Mesenchymal stem cell (in vitro differentiated cells and primary cell): ENCODE measurements around the gene CRELD2. TPM values are rescaled to one million over a fixed set of nuclear protein-coding genes. Genes with fewer than 3 reads are reported as not detected.
A peak's percentile ranks its signal among the peaks of the same experiment; 100 is the strongest.

Experiments used
- DNase-seq: peaks from one replicate; pipeline ENCODE4 v3.0.0-alpha.2; 2013
- H2AFZ ChIP-seq: one replicate; pipeline ENCODE4 v1.6.1; 2013; ENCODE audit warnings: low read depth, mild to moderate bottlenecking, control low read depth, inconsistent platforms, low read length, moderate library complexity
- H2AK5ac ChIP-seq: 2 replicates; pipeline ENCODE4 v1.6.1; 2013; ENCODE audit warnings: low read length, moderate library complexity, mild to moderate bottlenecking, inconsistent platforms; ENCODE audit not compliant: severe bottlenecking
- H2BK120ac ChIP-seq: one replicate; pipeline ENCODE4 v1.6.1; 2013; ENCODE audit warnings: low read depth, mild to moderate bottlenecking, inconsistent platforms, low read length, moderate library complexity
- H2BK12ac ChIP-seq, 2 experiments: one replicate each; pipeline ENCODE4 v1.6.1; 2013; ENCODE audit warnings: inconsistent platforms in 2 of 2, low read length in 2 of 2, mild to moderate bottlenecking in 2 of 2, moderate library complexity in 2 of 2, control low read depth in 1 of 2
- H2BK15ac ChIP-seq: one replicate; pipeline ENCODE4 v1.6.1; 2013; ENCODE audit warnings: mild to moderate bottlenecking, low read depth, inconsistent platforms; ENCODE audit not compliant: poor library complexity, severe bottlenecking
- H2BK5ac ChIP-seq: 2 replicates; pipeline ENCODE4 v1.6.1; 2013; ENCODE audit warnings: low read depth, mild to moderate bottlenecking, low read length, control low read depth, inconsistent platforms; ENCODE audit not compliant: poor library complexity, severe bottlenecking
- H3K14ac ChIP-seq, 2 experiments: one replicate each; pipeline ENCODE4 v1.6.1; 2013; ENCODE audit warnings: inconsistent platforms in 2 of 2, low read length in 2 of 2, control low read depth in 1 of 2, mild to moderate bottlenecking in 1 of 2, moderate library complexity in 1 of 2
- H3K18ac ChIP-seq, 2 experiments: one replicate each; pipeline ENCODE4 v1.6.1; 2013; ENCODE audit warnings: inconsistent platforms in 2 of 2, low read length in 2 of 2, control low read depth in 1 of 2, low read depth in 1 of 2, mild to moderate bottlenecking in 1 of 2
- H3K23ac ChIP-seq, 2 experiments: one replicate each; pipeline ENCODE4 v1.6.1; 2013; ENCODE audit warnings: inconsistent platforms in 2 of 2, low read length in 2 of 2, mild to moderate bottlenecking in 2 of 2, moderate library complexity in 2 of 2, control low read depth in 1 of 2
- H3K27ac ChIP-seq: 2 replicates; pipeline ENCODE4 v1.5.1; 2013; ENCODE audit warnings: mild to moderate bottlenecking, moderate library complexity, low read length, control low read depth, inconsistent platforms; ENCODE audit not compliant: poor library complexity, severe bottlenecking
- H3K27me3 ChIP-seq, 2 experiments: 2 replicates each; pipeline versions ENCODE4 v1.6.1 to v1.7.0; 2013; ENCODE audit warnings: low read length in 2 of 2, mild to moderate bottlenecking in 2 of 2, moderate library complexity in 2 of 2, control low read depth in 1 of 2, inconsistent platforms in 1 of 2; ENCODE audit not compliant: control insufficient read depth in 1 of 2, insufficient read depth in 1 of 2
- H3K36me3 ChIP-seq, 2 experiments: 2 replicates each; pipeline versions ENCODE4 v1.6.1 to v1.7.0; 2013; ENCODE audit warnings: low read length in 2 of 2, control low read depth in 1 of 2, inconsistent platforms in 1 of 2, low read depth in 1 of 2, mild to moderate bottlenecking in 1 of 2; ENCODE audit not compliant: insufficient read depth in 2 of 2, control insufficient read depth in 1 of 2
- H3K4ac ChIP-seq, 2 experiments: one replicate each; pipeline ENCODE4 v1.6.1; 2013; ENCODE audit warnings: inconsistent platforms in 2 of 2, low read length in 2 of 2, mild to moderate bottlenecking in 2 of 2, moderate library complexity in 2 of 2, control low read depth in 1 of 2, low read depth in 1 of 2
- H3K4me1 ChIP-seq: 2 replicates; pipeline ENCODE4 v1.6.1; 2013; ENCODE audit warnings: low read depth, low read length, control low read depth; ENCODE audit not compliant: control insufficient read depth, insufficient read depth
- H3K4me2 ChIP-seq: 2 replicates; pipeline ENCODE4 v1.6.1; 2013; ENCODE audit warnings: low read length, mild to moderate bottlenecking, inconsistent platforms; ENCODE audit not compliant: poor library complexity, severe bottlenecking
- H3K4me3 ChIP-seq, 2 experiments: 2 replicates each; pipeline versions ENCODE4 v1.5.1 to v1.7.0; 2013; ENCODE audit warnings: low read length in 2 of 2, mild to moderate bottlenecking in 2 of 2, control low read depth in 1 of 2, low read depth in 1 of 2; ENCODE audit not compliant: insufficient read depth in 1 of 2
- H3K79me1 ChIP-seq: replicated peaks from 2 replicates; pipeline ENCODE4 v1.6.1; 2013; ENCODE audit warnings: mild to moderate bottlenecking, control low read depth, low read length, inconsistent platforms; ENCODE audit not compliant: poor library complexity, severe bottlenecking
- H3K9ac ChIP-seq: 2 replicates; pipeline ENCODE4 v1.7.0; 2013; ENCODE audit warnings: mild to moderate bottlenecking, low read length, moderate library complexity
- H3K9me3 ChIP-seq: 2 replicates; pipeline ENCODE4 v1.7.0; 2013; ENCODE audit warnings: mild to moderate bottlenecking, low read length; ENCODE audit not compliant: control insufficient read depth
- H4K8ac ChIP-seq: one replicate; pipeline ENCODE4 v1.6.1; 2013; ENCODE audit warnings: inconsistent platforms, mild to moderate bottlenecking, low read length, moderate library complexity
- H4K91ac ChIP-seq: one replicate; pipeline ENCODE4 v1.6.1; 2013; ENCODE audit warnings: mild to moderate bottlenecking, low read length, inconsistent platforms
- WGBS: methylation state at CpG from one replicate; pipeline ENCODE4 v1.1.7; 2013; ENCODE audit warnings: mixed read lengths; 5-methylcytosine and 5-hydroxymethylcytosine counted together
- polyA plus RNA-seq, 2 experiments: library from polyadenylated mRNA; stranded (reverse); fragments of 200-250 nt; gene quantifications; one replicate each; pipeline ENCODE4 v1.2.3, GENCODE V29; 2013

CRELD2 gene
- polyA plus RNA-seq (2013, experiment 1 of 2), result 37.9 TPM
- polyA plus RNA-seq (2013, experiment 2 of 2), result 35.8 TPM

- no peak within 1 kb of the TSS for H2AK5ac ChIP-seq
- under 1% methylated on average over 68 of the region's 103 CpGs for WGBS
- DNase-seq, result peak; percentile 96
These were observed at the start of gene CRELD2, which contains the start of gene ALG12 for GRCh38 chr22:49917974-49918910. CRELD2 (plus strand) TSS chr22:49918634; CDS start chr22:49918770, 136 bp downstream. ALG12 (minus strand) TSS chr22:49918438; CDS start chr22:49913765, 4,673 bp downstream.

GRCh38 chr22:49869086-49869830, 49.2 kb upstream of the CRELD2 start:
- WGBS, result 96% methylated on average over 15 of the region's 17 CpGs
- H2AK5ac ChIP-seq, result no peak overlapping the region

More at GRCh38 chr22:49917974-49918910, at the start of gene CRELD2, which contains the start of gene ALG12:
- H3K36me3 ChIP-seq, result peaks cover 27 to 38% of the 10 kb centered on the region in 2 experiments
- peak within 1 kb of the TSS; percentile 76 for H3K27ac ChIP-seq
- peaks cover 19% of the 10 kb centered on the region for H3K4me1 ChIP-seq
- H4K91ac ChIP-seq, result peak within 1 kb of the TSS; percentile 89
- peak within 1 kb of the TSS; percentile 83 to 85 for H3K4me3 ChIP-seq
- peak within 1 kb of the TSS in 1 of 2 experiments; percentile 97 for H3K14ac ChIP-seq
- H2AFZ ChIP-seq, result peak within 1 kb of the TSS; percentile 88
- H3K9me3 ChIP-seq, result no peaks in the 10 kb centered on the region
- H4K8ac ChIP-seq, result peak within 1 kb of the TSS; percentile 84
- peaks cover 35% of the 10 kb centered on the region for H3K79me1 ChIP-seq
- peak within 1 kb of the TSS; percentile 99 for H3K4me2 ChIP-seq
- peak within 1 kb of the TSS; percentile 77 to 89 for H3K4ac ChIP-seq
- peak within 1 kb of the TSS; percentile 94 for H2BK5ac ChIP-seq
- H3K18ac ChIP-seq, result peak within 1 kb of the TSS; percentile 86 to 95
- peak within 1 kb of the TSS; percentile 11 to 25 for H2BK12ac ChIP-seq
- peak within 1 kb of the TSS; percentile 94 for H3K9ac ChIP-seq
- H3K27me3 ChIP-seq, result no peaks in the 10 kb centered on the region
- peak within 1 kb of the TSS; percentile 58 for H2BK120ac ChIP-seq
- no peak within 1 kb of the TSS for H2BK15ac ChIP-seq
- peak within 1 kb of the TSS; percentile 82 to 85 for H3K23ac ChIP-seq

GRCh38 chr22:49869845-49870712, 48.4 kb upstream of the CRELD2 start:
- Histone ChIP-seq H2BK120ac (no peak overlapping the region), H3K18ac (no peak overlapping the region), H2AFZ (no peak overlapping the region), H4K8ac (no peak overlapping the region), H2AK5ac (no peak overlapping the region), H4K91ac (no peak overlapping the region), H3K23ac (no peak overlapping the region), H3K4me3 (no peak overlapping the region), H3K9me3 (peaks cover 39% of the 10 kb centered on the region), H3K79me1 (peaks cover 25% of the 10 kb centered on the region), H3K9ac (no peak overlapping the region), H3K4ac (no peak overlapping the region), H2BK5ac (no peak overlapping the region), H3K14ac (no peak overlapping the region), H3K4me1 (no peaks in the 10 kb centered on the region), H2BK15ac (no peak overlapping the region), H3K36me3 (peaks cover 11 to 18% of the 10 kb centered on the region in 2 experiments), H3K4me2 (no peak overlapping the region), H3K27ac (no peak overlapping the region), H3K27me3 (no peaks in the 10 kb centered on the region), H2BK12ac (no peak overlapping the region)
- no peak for DNase-seq
- WGBS, result 96% methylated on average over 13 of the region's 14 CpGs

More at GRCh38 chr22:49869086-49869830, 49.2 kb upstream of the CRELD2 start:
- Histone ChIP-seq H3K4ac (no peak overlapping the region), H3K79me1 (peaks cover 28% of the 10 kb centered on the region), H3K4me2 (no peak overlapping the region), H4K91ac (no peak overlapping the region), H3K23ac (no peak overlapping the region), H3K27me3 (no peaks in the 10 kb centered on the region), H3K14ac (no peak overlapping the region), H3K36me3 (peaks cover 11 to 21% of the 10 kb centered on the region in 2 experiments), H3K9me3 (peaks cover 39% of the 10 kb centered on the region), H3K18ac (no peak overlapping the region), H4K8ac (no peak overlapping the region), H2BK120ac (no peak overlapping the region), H3K4me1 (no peaks in the 10 kb centered on the region), H2BK12ac (no peak overlapping the region), H3K9ac (no peak overlapping the region), H2AFZ (no peak overlapping the region), H3K4me3 (no peak overlapping the region), H2BK15ac (no peak overlapping the region), H3K27ac (no peak overlapping the region), H2BK5ac (no peak overlapping the region)
- DNase-seq, result no peak
